GM21825 (cell line): ENCODE data around the gene THSD7A.
"Not testable (repeated sequence)": the region's sequence is repeated elsewhere in the genome, so short reads cannot be mapped to it uniquely, and the experiment has no call there.

ENCODE experiments used
- ATAC-seq: cut with Tn5 transposase; IDR thresholded peaks from one replicate; pipeline ENCODE4 v1.9.1; 2021; ENCODE audit warnings: mild to moderate bottlenecking, moderate library complexity; ENCODE audit not compliant: unreplicated experiment

THSD7A gene

DNA sequence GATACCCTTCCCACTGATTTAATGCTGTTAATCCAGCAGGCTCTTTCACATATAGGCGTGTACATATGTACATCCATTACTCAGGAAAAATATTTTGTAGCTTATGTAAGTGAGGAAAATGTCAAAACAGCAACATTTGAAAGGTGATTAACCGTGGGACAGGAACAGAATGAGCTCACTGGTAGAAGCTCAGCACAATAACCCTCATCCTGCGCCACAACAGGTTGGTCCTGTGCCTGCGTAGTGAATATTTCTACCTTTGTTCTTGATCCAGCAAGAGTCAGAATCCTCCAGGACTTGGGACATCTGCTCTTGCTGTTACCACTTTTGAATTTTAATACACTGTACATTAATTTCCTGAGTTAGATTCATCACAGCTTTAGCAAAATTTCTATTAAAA is 359.4 kb downstream of the THSD7A start:
- no peak for ATAC-seq

GRCh38 chr7:11471255-11471654 is 360.7 kb downstream of the THSD7A start:
- ATAC-seq = no peak

DNA sequence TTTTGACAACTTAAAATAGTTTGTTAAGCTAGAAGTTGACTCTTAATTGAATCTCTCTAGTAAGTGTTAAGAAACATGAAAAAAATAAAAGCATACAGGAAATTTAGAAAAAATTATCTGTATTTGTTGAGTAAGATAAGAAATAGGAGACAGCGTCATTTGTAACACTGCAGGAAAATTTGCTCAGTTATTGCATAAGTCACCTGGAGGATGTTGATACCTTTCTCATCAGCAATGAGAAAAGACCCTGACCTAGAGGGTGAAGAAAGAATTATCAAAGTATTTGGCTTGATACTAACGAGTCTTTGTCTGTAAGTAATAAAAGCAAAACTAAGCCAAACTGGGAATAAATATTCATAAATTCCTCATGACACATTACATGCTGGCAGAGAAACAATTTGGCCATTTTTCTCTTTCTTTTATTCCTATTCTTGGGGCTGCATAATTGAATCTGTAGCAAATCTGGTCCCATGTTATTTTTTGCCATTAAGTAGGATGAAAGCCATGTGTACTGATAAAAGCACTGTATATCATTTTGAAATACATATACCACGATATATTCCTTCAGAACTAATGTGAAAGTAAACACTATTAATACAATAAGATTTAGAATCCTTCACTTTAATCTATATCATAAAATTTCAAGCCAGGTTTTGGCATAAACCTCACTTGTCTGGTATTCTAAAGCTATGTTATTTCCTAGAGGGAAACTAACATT is 362.8 kb downstream of the THSD7A start:
- ATAC-seq = no peak

- no peak for ATAC-seq
Observed at GRCh38 chr7:11466517-11467105, 365.4 kb downstream of the THSD7A start.

DNA sequence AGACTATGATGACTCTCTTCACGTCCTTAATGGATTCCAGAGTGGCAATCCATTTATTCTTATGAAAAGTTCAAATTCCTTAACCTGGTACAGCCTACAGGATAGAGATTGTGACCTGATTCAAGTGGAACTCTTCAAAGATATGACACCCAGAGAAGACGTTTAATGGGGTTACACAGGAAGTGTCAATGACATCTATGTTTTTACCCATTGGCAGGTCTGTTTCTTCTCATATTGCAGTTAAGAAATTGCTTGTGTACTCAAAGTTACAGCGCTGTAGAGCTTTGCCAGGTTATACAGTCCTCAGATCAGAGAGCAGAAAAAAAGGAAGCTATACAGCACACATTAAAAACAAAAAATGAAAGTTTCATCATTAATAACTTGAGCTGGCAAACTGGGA is 367.4 kb downstream of the THSD7A start:
- ATAC-seq = no peak

- no peak for ATAC-seq
Observed at GRCh38 chr7:11461946-11462345, 370.1 kb downstream of the THSD7A start.

GRCh38 chr7:11458736-11459483 is 373.1 kb downstream of the THSD7A start:
- no peak for ATAC-seq

- no peak for ATAC-seq
Observed at GRCh38 chr7:11457419-11457818, 374.6 kb downstream of the THSD7A start.

DNA sequence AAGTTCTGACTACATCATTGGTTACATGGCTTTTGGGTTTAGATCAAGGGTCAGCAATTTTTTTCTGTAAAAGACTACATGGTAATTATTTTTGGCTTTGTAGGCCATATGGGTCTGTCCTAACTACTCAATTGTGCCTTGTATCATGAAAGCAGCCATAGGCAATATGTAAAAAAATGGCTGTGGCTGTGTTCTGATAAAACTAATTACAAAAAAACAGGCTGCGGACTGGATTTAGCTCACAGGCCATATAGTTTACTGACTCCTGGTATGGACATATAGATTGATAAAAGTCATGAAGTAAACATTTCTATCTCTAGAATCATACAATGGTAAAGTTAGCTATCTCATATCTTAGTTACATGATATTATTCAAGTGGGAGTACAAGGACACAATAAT is 375.4 kb downstream of the THSD7A start:
- no peak for ATAC-seq

GRCh38 chr7:11452476-11452875 is 379.5 kb downstream of the THSD7A start:
- no peak for ATAC-seq

- ATAC-seq = no peak
Observed at GRCh38 chr7:11450281-11450680, 381.7 kb downstream of the THSD7A start.

GRCh38 chr7:11449316-11449715 is 382.7 kb downstream of the THSD7A start:
- ATAC-seq = no peak

DNA sequence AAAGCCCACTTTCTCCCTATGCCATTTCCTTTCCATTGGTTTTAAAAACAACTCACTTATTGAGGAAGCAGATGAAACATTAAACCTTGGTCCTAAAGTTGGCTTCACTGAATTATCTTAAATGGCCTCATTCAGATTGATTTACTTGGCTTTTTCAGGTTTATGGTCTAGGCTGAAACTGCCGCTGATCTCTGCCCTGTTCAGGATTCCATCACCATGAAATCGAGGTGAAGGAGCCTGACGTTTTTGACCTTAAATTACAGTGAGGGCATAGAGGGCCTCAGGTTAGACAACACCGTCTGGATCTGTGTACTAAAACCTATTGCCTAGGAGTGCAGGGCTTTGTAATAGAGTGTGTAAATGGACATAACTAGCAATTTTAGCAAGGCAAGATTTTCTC is 383.7 kb downstream of the THSD7A start:
- ATAC-seq = no peak

GRCh38 chr7:11447106-11447505 is 384.9 kb downstream of the THSD7A start:
- ATAC-seq = no peak

GRCh38 chr7:11443934-11444333 is 388.1 kb downstream of the THSD7A start:
- not testable (repeated sequence) for ATAC-seq

DNA sequence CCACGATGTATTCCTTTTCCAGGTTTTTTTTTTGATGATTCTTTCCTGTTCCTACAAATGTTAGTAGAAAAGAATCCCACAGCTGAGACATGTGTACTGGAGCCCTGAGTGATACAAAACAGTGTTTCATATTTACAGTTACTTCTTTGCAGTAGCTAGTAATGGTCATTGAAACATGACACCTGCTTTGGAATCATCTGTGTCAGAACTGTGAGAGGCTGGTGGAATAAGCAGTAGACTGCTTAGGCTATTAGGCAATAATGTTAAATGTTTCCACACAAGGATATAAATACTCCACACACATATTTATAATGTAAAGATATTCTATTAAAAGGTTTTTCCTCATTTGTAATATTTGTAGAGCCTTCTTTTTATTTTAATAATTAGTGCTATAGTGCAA is 394.0 kb downstream of the THSD7A start:
- ATAC-seq = no peak

DNA sequence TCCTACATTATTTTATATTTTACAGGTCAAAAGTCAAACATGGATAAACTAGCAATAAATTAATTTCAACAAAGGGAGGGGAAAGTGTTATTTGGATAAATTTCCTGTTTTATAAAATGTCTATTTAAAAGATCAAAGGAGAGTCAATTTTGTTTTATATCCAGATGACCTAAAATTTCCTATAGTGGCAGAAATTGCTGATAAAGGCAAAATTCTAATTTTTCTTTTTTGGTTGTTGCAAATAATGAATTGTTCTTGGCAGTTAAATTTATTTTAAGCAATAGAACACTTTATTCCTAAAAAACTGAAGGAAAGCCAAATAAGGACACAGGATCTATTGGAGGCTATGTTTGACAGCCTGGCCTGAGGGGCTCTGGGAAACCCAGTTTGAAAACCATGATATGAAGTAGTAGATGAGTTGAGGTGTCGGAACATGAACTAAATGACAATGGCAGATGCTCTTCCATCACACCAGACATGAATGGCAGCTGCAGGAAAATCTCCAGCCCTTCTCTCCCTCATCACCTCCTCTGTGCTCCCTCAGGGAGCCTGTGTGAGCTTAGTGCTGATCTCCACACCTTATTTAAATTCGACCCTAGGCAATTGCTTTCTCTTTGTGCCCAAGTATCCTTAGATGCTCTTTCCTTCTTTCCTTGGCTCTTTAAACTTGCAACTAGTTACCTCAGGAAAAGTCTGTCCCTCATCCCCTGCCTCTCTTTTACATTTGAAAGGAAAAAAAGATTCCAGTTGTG is 395.0 kb downstream of the THSD7A start:
- no peak for ATAC-seq

DNA sequence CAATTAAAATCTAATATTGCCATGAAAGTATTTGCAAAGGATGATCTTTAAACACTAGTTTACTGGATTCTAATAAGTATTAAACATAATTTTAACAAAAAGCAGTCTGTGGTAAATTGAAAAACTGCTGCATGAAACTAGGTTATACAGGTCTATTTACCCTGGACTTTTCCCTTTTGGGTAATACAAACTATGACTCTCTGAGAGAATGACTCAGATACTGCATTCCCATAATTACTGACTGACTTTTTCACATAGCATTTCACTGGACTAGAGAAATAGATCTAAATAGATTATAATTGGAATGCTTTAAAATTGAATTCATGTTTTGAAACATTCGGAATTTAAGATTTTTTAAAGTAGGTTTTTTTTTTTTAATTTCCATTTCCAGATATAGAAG is 395.7 kb downstream of the THSD7A start:
- no peak for ATAC-seq

- ATAC-seq = no peak
Observed at GRCh38 chr7:11434366-11434765, 397.6 kb downstream of the THSD7A start.

DNA sequence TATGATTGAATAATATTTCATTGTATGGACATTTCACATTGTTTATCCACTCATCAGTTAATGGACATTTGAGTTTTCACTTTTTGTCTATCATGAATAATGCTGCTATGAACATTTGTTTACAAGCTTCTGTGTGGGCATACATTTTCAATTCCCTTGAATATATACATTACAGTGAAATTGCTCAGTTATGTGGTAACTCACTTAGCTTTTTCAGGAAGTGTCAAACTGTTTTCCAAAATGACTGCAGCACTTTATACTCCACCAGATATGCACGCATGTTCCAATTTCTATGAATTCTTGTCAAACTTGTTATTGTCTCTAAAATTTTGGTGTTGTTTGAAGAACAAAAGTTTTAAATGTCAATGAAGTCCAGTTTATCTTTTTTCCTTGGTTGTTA is 401.2 kb downstream of the THSD7A start:
- ATAC-seq = no peak

DNA sequence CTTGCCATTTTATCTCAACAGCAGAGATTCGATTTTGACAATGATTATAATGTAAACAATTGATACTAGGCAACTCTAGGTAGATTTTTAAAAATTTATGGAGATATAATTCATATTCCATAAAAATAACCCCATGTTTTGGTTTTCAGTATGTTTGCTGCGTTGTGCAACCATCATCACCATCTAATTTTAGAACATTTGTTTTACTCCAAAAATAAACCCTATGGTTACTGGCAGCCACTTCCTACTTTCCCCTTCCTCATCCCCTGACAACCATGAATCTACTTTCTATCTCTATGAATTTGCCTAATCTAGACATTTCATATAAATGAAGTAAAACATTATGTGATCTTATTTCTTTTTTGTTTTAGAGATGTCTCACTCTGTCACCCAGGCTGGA is 401.9 kb downstream of the THSD7A start:
- ATAC-seq = no peak
